K562 (cell line): ENCODE measurements around the gene LRRIQ4. TPM values are rescaled to one million over a fixed set of nuclear protein-coding genes. Genes with fewer than 3 reads are reported as not detected.
A peak's percentile ranks its signal among the peaks of the same experiment; 100 is the strongest.

Experiments
- ATF1 ChIP-seq, 2 experiments: fragments of 450-650 bp in 1 of 2; IDR thresholded peaks; 2 replicates each; pipeline ENCODE4 v1.6.1; 2016; ENCODE audit warnings: missing compliant biosample characterization in 1 of 2, missing genetic modification characterization in 1 of 2
- ATF6 ChIP-seq: sonication (generic); formaldehyde crosslinking; IDR thresholded peaks from 2 replicates; pipeline ENCODE4 v1.4.0; 2020; ENCODE audit warnings: mild to moderate bottlenecking, missing genetic modification reagents
- FOXA3 ChIP-seq, 2 experiments: fragments of 450-650 bp in 1 of 2; sonication (generic) in 1 of 2; formaldehyde crosslinking; IDR thresholded peaks in 1 of 2; conservative IDR thresholded peaks in 1 of 2; 2 replicates each; pipeline versions ENCODE4 v1.4.0 to v1.8.0; 2020 to 2022; ENCODE audit warnings: mild to moderate bottlenecking in 2 of 2, missing genetic modification reagents in 1 of 2
- HDAC1 ChIP-seq, 2 experiments: fragments of 450-650 bp; IDR thresholded peaks; 2 replicates each; pipeline ENCODE4 v1.6.1; 2016 to 2017; ENCODE audit warnings: inconsistent platforms in 1 of 2, mild to moderate bottlenecking in 1 of 2, moderate library complexity in 1 of 2
- HMGN3 ChIP-seq: IDR thresholded peaks from 2 replicates; pipeline ENCODE4 v1.6.1; 2011; ENCODE audit warnings: borderline replicate concordance, low read depth, mild to moderate bottlenecking, mixed read lengths, low read length; ENCODE audit not compliant: insufficient read length; ENCODE audit errors: extremely low read depth
- MBD1 ChIP-seq: fragments of 250-450 bp; sonication (Bioruptor Pico); IDR thresholded peaks from 2 replicates; pipeline ENCODE4 v1.8.0; 2022; ENCODE audit warnings: inconsistent platforms
- MCM2 ChIP-seq: fragments of 450-650 bp; IDR thresholded peaks from 2 replicates; pipeline ENCODE4 v1.6.1; 2017; ENCODE audit warnings: low read depth, mild to moderate bottlenecking
- NEUROD1 ChIP-seq: fragments of 150-350 bp; IDR thresholded peaks from 2 replicates; pipeline ENCODE4 v1.6.1; 2014; ENCODE audit warnings: borderline replicate concordance, low read length, low read depth; ENCODE audit not compliant: partially characterized antibody
- PHF20 ChIP-seq: fragments of 450-650 bp; IDR thresholded peaks from 2 replicates; pipeline ENCODE4 v1.6.1; 2018; ENCODE audit not compliant: partially characterized antibody
- RBM34 ChIP-seq: fragments of 200-400 bp; formaldehyde crosslinking; IDR thresholded peaks from 2 replicates; pipeline ENCODE4 v1.6.1; 2018; ENCODE audit warnings: low read length, borderline replicate concordance; ENCODE audit not compliant: insufficient read depth
- SMC3 ChIP-seq: conservative IDR thresholded peaks from 2 replicates; pipeline ENCODE4 v1.6.1; 2011; ENCODE audit warnings: low read depth, low read length, improper control_type of control experiment; ENCODE audit not compliant: insufficient read depth
- SRSF1 ChIP-seq: fragments of 200-400 bp; formaldehyde crosslinking; IDR thresholded peaks from 2 replicates; pipeline ENCODE4 v1.6.1; 2017; ENCODE audit warnings: mild to moderate bottlenecking, low read depth, low read length, moderate library complexity
- TCF7 ChIP-seq: sonication (generic); IDR thresholded peaks from 2 replicates; pipeline ENCODE4 v1.6.1; 2016; ENCODE audit warnings: antibody characterized with exemption, borderline replicate concordance
- ZBTB43 ChIP-seq: sonication (generic); formaldehyde crosslinking; IDR thresholded peaks from 2 replicates; pipeline ENCODE4 v1.8.0; 2023; ENCODE audit warnings: mild to moderate bottlenecking, missing genetic modification reagents
- ZNF224 ChIP-seq: sonication (generic); formaldehyde crosslinking; IDR thresholded peaks from 2 replicates; pipeline ENCODE4 v1.8.0; 2022; ENCODE audit warnings: mild to moderate bottlenecking, missing genetic modification reagents
- polyA plus RNA-seq, 8 experiments: library from polyadenylated mRNA; depleted of rRNA in 4 of 8; stranded (reverse) in 5 of 8; unstranded in 3 of 8; fragments of >200 nt; fragmentation: Nextera tagmentation in 2 of 8; fragmentation: Illumina TruSeq in 1 of 8; extraction: Ambion mirVana in 2 of 8; extraction: Trizol in 1 of 8; gene quantifications; 2 replicates each; pipeline versions ENCODE4 v1.2.1 to v1.2.3, GENCODE V29; 2011 to 2014; ENCODE audit warnings: inconsistent platforms in 1 of 8, missing spikeins in 1 of 8
- total RNA-seq, 7 experiments: library from RNA; depleted of rRNA in 6 of 7; stranded (reverse); fragments of >200 nt in 6 of 7; fragmentation: Illumina TruSeq in 2 of 7; extraction: Trizol in 2 of 7; gene quantifications; 2 replicates each; pipeline versions ENCODE4 v1.2.1 to v1.2.3, GENCODE V29; 2011 to 2021; ENCODE audit warnings: low replicate concordance in 1 of 7

Gene LRRIQ4
- total and polyA plus RNA-seq, 9 of the 15 experiments (the other 6 are each of a cell fraction or from before 2014, with no cell fraction given): not detected

GRCh38 chr3:169772897-169773816 is 39.5 kb upstream of the LRRIQ4 start, which contains the start of gene MYNN (continued):
- no peak for TF ChIP-seq MCM2
- 0 out of 2 replicates have a peak, but pooled peaks have one; percentile 54 for TF ChIP-seq SRSF1
- no peak for TF ChIP-seq MBD1
- TF ChIP-seq RBM34: no peak
- 0 out of 2 replicates have a peak, but pooled peaks have one; percentile 2 for TF ChIP-seq SMC3
- TF ChIP-seq ZBTB43 (CRISPR knock-in tag): 0 out of 2 replicates have a peak, but pooled peaks have one; percentile 13
- TF ChIP-seq ZNF224 (CRISPR knock-in tag): peak; percentile 24; the same call in 1 of the 2 replicates
- TF ChIP-seq HDAC1 (IDR thresholded peaks at IDR 0.05): peak in 1 of 2 experiments; percentile 51; a peak in 2 of 4 replicates
- 0 out of 2 replicates have a peak, but pooled peaks have one; percentile 8 for TF ChIP-seq TCF7
- TF ChIP-seq FOXA3 (CRISPR knock-in tag; conservative IDR thresholded peaks at IDR 0.05 in 1 of 2, IDR thresholded peaks at IDR 0.05 in 1 of 2): peak in 1 of 2 experiments; percentile 52; a peak in 1 of 4 replicates
- TF ChIP-seq PHF20: peak; percentile 82
- TF ChIP-seq ATF1 (CRISPR knock-in tag; IDR thresholded peaks at IDR 0.05): peak; percentile 43; the same call in 1 of the 2 replicates
- TF ChIP-seq ATF1 (tag; IDR thresholded peaks at IDR 0.05): peak; percentile 97
- TF ChIP-seq ATF6 (CRISPR knock-in tag): peak; percentile 41; the same call in 1 of the 2 replicates
- TF ChIP-seq NEUROD1: peak; percentile 31
- TF ChIP-seq HMGN3: peak; percentile 58
